H9 (cell line): ENCODE results near the gene SARS1. TPM values are rescaled to one million over a fixed set of nuclear protein-coding genes. Genes with fewer than 3 reads are reported as not detected.

ENCODE experiments used
- DNase-seq: peaks from one replicate; pipeline ENCODE4 v3.0.0-alpha.2; 2017
- H2AFZ ChIP-seq: one replicate; pipeline ENCODE4 v1.6.1; 2013; ENCODE audit warnings: mild to moderate bottlenecking, low read length, control low read depth, moderate library complexity
- H2AK5ac ChIP-seq: 2 replicates; pipeline ENCODE4 v1.6.1; 2013; ENCODE audit warnings: low read length, control low read depth, mixed read lengths; ENCODE audit not compliant: insufficient read length
- H2BK120ac ChIP-seq: one replicate; pipeline ENCODE4 v1.6.1; 2013; ENCODE audit warnings: low read depth, mild to moderate bottlenecking, low read length, control low read depth, inconsistent platforms; ENCODE audit not compliant: poor library complexity, severe bottlenecking
- H2BK12ac ChIP-seq: 2 replicates; pipeline ENCODE4 v1.6.1; 2013; ENCODE audit warnings: low read length, control low read depth, mixed read lengths, low read depth; ENCODE audit not compliant: insufficient read length
- H2BK15ac ChIP-seq: 2 replicates; pipeline ENCODE4 v1.6.1; 2013; ENCODE audit warnings: low read depth, low read length, control low read depth
- H2BK20ac ChIP-seq: one replicate; pipeline ENCODE4 v1.6.1; 2013; ENCODE audit warnings: low read depth, mild to moderate bottlenecking, low read length, control low read depth, inconsistent platforms; ENCODE audit not compliant: poor library complexity, severe bottlenecking
- H2BK5ac ChIP-seq: 2 replicates; pipeline ENCODE4 v1.6.1; 2013; ENCODE audit warnings: low read length, control low read depth, mixed read lengths; ENCODE audit not compliant: insufficient read length
- H3K14ac ChIP-seq: 2 replicates; pipeline ENCODE4 v1.6.1; 2013; ENCODE audit warnings: low read length, control low read depth; ENCODE audit not compliant: insufficient read depth
- H3K18ac ChIP-seq: 2 replicates; pipeline ENCODE4 v1.6.1; 2013; ENCODE audit warnings: low read depth, mild to moderate bottlenecking, mixed read lengths, low read length, control low read depth; ENCODE audit not compliant: insufficient read length
- H3K23ac ChIP-seq: 2 replicates; pipeline ENCODE4 v1.6.1; 2013; ENCODE audit warnings: low read length, control low read depth, mixed read lengths, low read depth; ENCODE audit not compliant: insufficient read length
- H3K23me2 ChIP-seq: 2 replicates; pipeline ENCODE4 v1.6.1; 2013; ENCODE audit warnings: low read depth, mild to moderate bottlenecking, mixed read lengths, low read length, control low read depth; ENCODE audit not compliant: insufficient read length, poor library complexity, severe bottlenecking
- H3K27ac ChIP-seq: 2 replicates; pipeline ENCODE4 v1.5.1; 2013; ENCODE audit warnings: low read length, control low read depth, mixed read lengths, low read depth; ENCODE audit not compliant: insufficient read length
- H3K27me3 ChIP-seq: 2 replicates; pipeline ENCODE4 v1.6.1; 2013; ENCODE audit warnings: low read length, control low read depth, inconsistent platforms; ENCODE audit not compliant: insufficient read depth
- H3K4ac ChIP-seq: 2 replicates; pipeline ENCODE4 v1.6.1; 2013; ENCODE audit warnings: low read depth, mild to moderate bottlenecking, control low read depth, inconsistent platforms, low read length, moderate library complexity
- H3K4me1 ChIP-seq: 2 replicates; pipeline ENCODE4 v1.6.1; 2013; ENCODE audit warnings: low read length, control low read depth, inconsistent platforms; ENCODE audit not compliant: insufficient read depth
- H3K4me2 ChIP-seq: 2 replicates; pipeline ENCODE4 v1.6.1; 2013; ENCODE audit warnings: low read length, control low read depth, mixed read lengths; ENCODE audit not compliant: insufficient read length, insufficient read depth
- H3K56ac ChIP-seq: 2 replicates; pipeline ENCODE4 v1.6.1; 2013; ENCODE audit warnings: low read depth, mild to moderate bottlenecking, mixed read lengths, low read length, control low read depth; ENCODE audit not compliant: insufficient read length
- H3K79me1 ChIP-seq: 2 replicates; pipeline ENCODE4 v1.6.1; 2013; ENCODE audit warnings: low read depth, mild to moderate bottlenecking, moderate library complexity, low read length, control low read depth, inconsistent platforms; ENCODE audit not compliant: insufficient read depth, poor library complexity, severe bottlenecking
- H3K79me2 ChIP-seq: 2 replicates; pipeline ENCODE4 v1.6.1; 2013; ENCODE audit warnings: low read length, control low read depth, inconsistent platforms; ENCODE audit not compliant: insufficient read depth
- H3K9ac ChIP-seq: 2 replicates; pipeline ENCODE4 v1.6.1; 2013; ENCODE audit warnings: low read length, control low read depth, mixed read lengths; ENCODE audit not compliant: insufficient read length; ENCODE audit errors: extremely low read depth
- H3K9me3 ChIP-seq: one replicate; pipeline ENCODE4 v1.6.1; 2013; ENCODE audit warnings: low read depth, low read length, inconsistent platforms; ENCODE audit not compliant: control insufficient read depth
- H3T11ph ChIP-seq: one replicate; pipeline ENCODE4 v1.6.1; 2013; ENCODE audit warnings: mild to moderate bottlenecking, low read length, control low read depth, inconsistent platforms
- H4K20me1 ChIP-seq: one replicate; pipeline ENCODE4 v1.6.1; 2013; ENCODE audit not compliant: control insufficient read depth, insufficient read length, insufficient read depth
- H4K5ac ChIP-seq: 2 replicates; pipeline ENCODE4 v1.6.1; 2013; ENCODE audit warnings: low read depth, mild to moderate bottlenecking, mixed read lengths, low read length, control low read depth; ENCODE audit not compliant: insufficient read length
- H4K8ac ChIP-seq: replicated peaks from 2 replicates; pipeline ENCODE4 v1.6.1; 2013; ENCODE audit warnings: low read length, control low read depth, mixed read lengths, low read depth; ENCODE audit not compliant: insufficient read length
- H4K91ac ChIP-seq: 2 replicates; pipeline ENCODE4 v1.6.1; 2013; ENCODE audit warnings: low read depth, mild to moderate bottlenecking, moderate library complexity, mixed read lengths, low read length, control low read depth; ENCODE audit not compliant: insufficient read length
- H3K27ac Mint-ChIP-seq, 3 experiments: 2 replicates in 2 of 3; 3 replicates in 1 of 3; pipeline ENCODE4 v1.8.0; 2020 to 2021; ENCODE audit warnings: mixed read lengths in 3 of 3, mild to moderate bottlenecking in 1 of 3, moderate library complexity in 1 of 3
- H3K27me3 Mint-ChIP-seq: 2 replicates; pipeline ENCODE4 v1.8.0; 2021; ENCODE audit warnings: low read depth, mild to moderate bottlenecking, moderate library complexity, mixed read lengths
- H3K36me3 Mint-ChIP-seq, 3 experiments: 2 replicates in 2 of 3; 3 replicates in 1 of 3; pipeline ENCODE4 v1.8.0; 2020 to 2021; ENCODE audit warnings: low read depth in 3 of 3, mixed read lengths in 3 of 3; ENCODE audit not compliant: insufficient read depth in 1 of 3
- H3K4me1 Mint-ChIP-seq, 2 experiments: 2 replicates each; pipeline ENCODE4 v1.8.0; 2020; ENCODE audit warnings: mixed read lengths in 2 of 2
- H3K4me3 Mint-ChIP-seq, 2 experiments: 2 replicates in 1 of 2; 3 replicates in 1 of 2; pipeline ENCODE4 v1.8.0; 2020 to 2021; ENCODE audit warnings: mild to moderate bottlenecking in 2 of 2, mixed read lengths in 2 of 2, moderate library complexity in 1 of 2
- H3K9me3 Mint-ChIP-seq, 2 experiments: 2 replicates in 1 of 2; 3 replicates in 1 of 2; pipeline ENCODE4 v1.8.0; 2020; ENCODE audit warnings: mild to moderate bottlenecking in 2 of 2, mixed read lengths in 2 of 2, moderate library complexity in 1 of 2
- CTCF ChIP-seq: fragments of 200-600 bp; sonication (generic); conservative IDR thresholded peaks from 3 replicates; pipeline ENCODE4 v1.8.0; 2021; ENCODE audit warnings: antibody characterized with exemption, mild to moderate bottlenecking
- WGBS: extraction: QIAGEN DNeasy Blood & Tissue Kit; methylation state at CpG from one replicate; pipeline ENCODE4 v1.1.7; 2013; ENCODE audit warnings: missing lambda C conversion rate, low lambda C conversion rate, mixed read lengths; ENCODE audit not compliant: insufficient read length; ENCODE audit errors: extremely low coverage; 5-methylcytosine and 5-hydroxymethylcytosine counted together
- total RNA-seq: library from RNA; stranded (reverse); gene quantifications from 2 replicates; pipeline ENCODE4 v1.2.1, GENCODE V29; 2021

SARS1 gene
- total RNA-seq, 1 experiment from 2014 or later = 139 TPM

GRCh38 chr1:109225308-109225707 lies 11.6 kb downstream of the SARS1 start:
- no CpG with 5 or more reads among the region's 3 CpGs for WGBS

More at GRCh38 chr1:109225308-109225707, 11.6 kb downstream of the SARS1 start:
- Histone ChIP-seq H2AK5ac (no peak overlapping the region), H3K9me3 (no peaks in the 10 kb centered on the region), H3K4me2 (no peak overlapping the region), H3K27ac (no peak overlapping the region), H2AFZ (no peak overlapping the region), H3K18ac (no peak overlapping the region), H4K20me1 (no peaks in the 10 kb centered on the region), H2BK5ac (no peak overlapping the region), H3K4ac (no peak overlapping the region), H3K79me2 (no peaks in the 10 kb centered on the region; the same call in 1 of the 2 replicates), H3T11ph (no peak overlapping the region), H3K14ac (no peak overlapping the region), H3K27me3 (no peaks in the 10 kb centered on the region), H3K79me1 (peaks cover 10% of the 10 kb centered on the region), H3K23ac (no peak overlapping the region), H2BK20ac (no peak overlapping the region), H4K91ac (no peak overlapping the region), H4K8ac (no peak overlapping the region), H2BK12ac (no peak overlapping the region), H3K56ac (no peak overlapping the region), H2BK120ac (no peak overlapping the region), H3K9ac (no peak overlapping the region), H4K5ac (no peak overlapping the region), H2BK15ac (no peak overlapping the region), H3K23me2 (no peaks in the 10 kb centered on the region), H3K4me1 (peaks cover 12% of the 10 kb centered on the region)
- Mint-ChIP-seq H3K4me1 (peaks cover 39 to 44% of the 10 kb centered on the region in 2 experiments), H3K36me3 (peaks cover 16 to 31% (median 30%) of the 10 kb centered on the region in 3 experiments; a peak in 6 of 7 replicates), H3K9me3 (no peaks in the 10 kb centered on the region), H3K4me3 (0 out of 5 replicates have a peak overlapping the region, but pooled peaks of 1 of the 2 experiments have one; percentile 17), H3K27ac (peak overlapping the region in 2 of 3 experiments; percentile 6 to 66; a peak in 5 of 7 replicates), H3K27me3 (no peaks in the 10 kb centered on the region)
- no peak for DNase-seq
- TF ChIP-seq CTCF = no peak
